Caki2 (cell line): Measurements from ENCODE around the gene TRIM69. TPM values are rescaled to one million over a fixed set of nuclear protein-coding genes. Genes with fewer than 3 reads are reported as not detected.

Experiments
- total RNA-seq: library from RNA; depleted of rRNA; stranded (reverse); fragments of >200 nt; shearing (Covaris generic); gene quantifications from 2 replicates; pipeline ENCODE4 v1.2.3, GENCODE V29; 2014; ENCODE audit warnings: low replicate concordance; rRNA removed

TRIM69 gene
- total RNA-seq, 1 experiment from 2014 or later: 17.0 TPM

Other genes with a start within 250 kb of the TRIM69 start
- gene EIF3J, start 199.4 kb upstream of the TRIM69 start, total RNA-seq: 21.3 and 36.3 TPM in 2 replicates
- gene SPG11, start 72.9 kb upstream of the TRIM69 start, total RNA-seq: 19.3 and 38.1 TPM in 2 replicates
- 3.6 TPM in 1 of 2 replicates, not detected in the other for gene PATL2, start 25.2 kb upstream of the TRIM69 start, total RNA-seq
- gene B2M, start 25.0 kb upstream of the TRIM69 start, total RNA-seq: 2,056 and 2,318 TPM in 2 replicates
- not detected in 2 replicates for gene TERB2, start 220.2 kb downstream of the TRIM69 start, total RNA-seq